Measurements from ENCODE around the gene PARP6.

DNA sequence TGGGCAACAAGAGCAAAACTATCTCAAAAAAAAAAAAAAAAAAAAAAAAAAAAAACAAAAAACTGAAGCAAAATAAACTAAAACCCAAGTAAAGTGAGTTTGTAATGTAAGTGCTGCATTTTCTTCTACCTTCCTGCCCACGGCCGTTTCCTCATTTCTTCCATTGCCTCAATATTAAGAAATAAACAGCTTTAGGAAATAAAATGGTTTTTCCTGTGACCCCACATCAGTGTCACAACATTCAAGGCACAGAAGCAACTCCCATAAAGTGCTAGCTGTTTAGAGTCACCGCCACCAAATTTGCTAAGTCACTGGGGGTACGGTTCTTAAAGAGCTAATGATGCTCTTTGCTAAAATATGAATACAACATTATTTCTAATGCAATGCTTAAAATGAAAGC lies 44.6 kb downstream of the PARP6 start:
- TF ChIP-seq RAD21 (CRISPR knock-in tag; conservative IDR thresholded peaks at IDR 0.05 in 1 of 2, IDR thresholded peaks at IDR 0.05 in 1 of 2) = no peak
- no peak for TF ChIP-seq TRIM24 (IDR thresholded peaks at IDR 0.05)
- no peak for TF ChIP-seq CREB1 (IDR thresholded peaks at IDR 0.05)
- no peak for TF ChIP-seq CREB1 (CRISPR knock-in tag; IDR thresholded peaks at IDR 0.05)
